Measurements from ENCODE around the gene ITPR2. TPM values are rescaled to one million over a fixed set of nuclear protein-coding genes. Genes with fewer than 3 reads are reported as not detected.

Gene ITPR2
- total RNA-seq, 1 donor from 2014 or later = 64.0 TPM

DNA sequence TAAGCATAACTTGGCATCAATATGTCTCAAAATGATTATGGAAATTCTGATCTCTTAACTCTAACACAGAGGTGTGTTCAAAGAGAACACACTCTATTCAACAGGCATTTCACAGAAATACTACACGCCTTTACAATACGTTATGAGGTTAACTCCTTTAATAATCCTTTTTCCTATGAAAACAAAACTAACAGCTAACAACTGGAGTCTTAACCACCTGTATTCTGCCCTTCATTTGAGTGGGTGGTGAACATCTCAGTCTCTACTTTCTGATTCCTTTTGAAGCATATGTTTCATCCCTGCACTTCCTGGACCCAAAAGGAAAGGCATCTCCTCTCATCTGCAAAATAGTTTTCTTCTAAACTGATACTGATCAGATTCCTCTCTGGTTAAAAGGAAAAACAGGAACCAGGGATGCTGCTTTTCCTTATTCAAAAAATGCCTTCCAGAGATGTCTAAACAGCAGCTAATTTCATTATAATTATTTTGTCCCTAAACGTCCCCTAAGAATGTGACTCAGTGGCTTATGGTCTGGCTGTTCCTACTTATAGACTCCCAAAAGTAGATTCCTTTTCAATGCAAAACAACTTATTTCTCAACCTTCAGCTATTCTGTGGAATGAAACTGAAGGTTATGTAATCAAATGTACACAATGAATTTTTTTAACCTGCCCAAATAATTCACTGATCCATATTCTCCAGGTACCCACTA lies 24.1 kb downstream of the ITPR2 start:
- ATAC-seq (no peak), DNase-seq (no peak)
- intact Hi-C loops (cut with DNase I) = no loop called here
- no peaks in the 10 kb centered on the region for H3K36me3 ChIP-seq
- H3K27me3 ChIP-seq (ENCODE audit: low read depth) = no peaks in the 10 kb centered on the region
- no peak overlapping the region for H3K4me3 ChIP-seq
- peaks cover 14% of the 10 kb centered on the region for H3K4me1 ChIP-seq
- no peaks in the 10 kb centered on the region for H3K9me3 ChIP-seq
- no peak overlapping the region for H3K27ac ChIP-seq
- TF ChIP-seq, protein P1, sequence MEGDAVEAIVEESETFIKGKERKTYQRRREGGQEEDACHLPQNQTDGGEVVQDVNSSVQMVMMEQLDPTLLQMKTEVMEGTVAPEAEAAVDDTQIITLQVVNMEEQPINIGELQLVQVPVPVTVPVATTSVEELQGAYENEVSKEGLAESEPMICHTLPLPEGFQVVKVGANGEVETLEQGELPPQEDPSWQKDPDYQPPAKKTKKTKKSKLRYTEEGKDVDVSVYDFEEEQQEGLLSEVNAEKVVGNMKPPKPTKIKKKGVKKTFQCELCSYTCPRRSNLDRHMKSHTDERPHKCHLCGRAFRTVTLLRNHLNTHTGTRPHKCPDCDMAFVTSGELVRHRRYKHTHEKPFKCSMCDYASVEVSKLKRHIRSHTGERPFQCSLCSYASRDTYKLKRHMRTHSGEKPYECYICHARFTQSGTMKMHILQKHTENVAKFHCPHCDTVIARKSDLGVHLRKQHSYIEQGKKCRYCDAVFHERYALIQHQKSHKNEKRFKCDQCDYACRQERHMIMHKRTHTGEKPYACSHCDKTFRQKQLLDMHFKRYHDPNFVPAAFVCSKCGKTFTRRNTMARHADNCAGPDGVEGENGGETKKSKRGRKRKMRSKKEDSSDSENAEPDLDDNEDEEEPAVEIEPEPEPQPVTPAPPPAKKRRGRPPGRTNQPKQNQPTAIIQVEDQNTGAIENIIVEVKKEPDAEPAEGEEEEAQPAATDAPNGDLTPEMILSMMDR (IDR thresholded peaks at IDR 0.05) = no peak

DNA sequence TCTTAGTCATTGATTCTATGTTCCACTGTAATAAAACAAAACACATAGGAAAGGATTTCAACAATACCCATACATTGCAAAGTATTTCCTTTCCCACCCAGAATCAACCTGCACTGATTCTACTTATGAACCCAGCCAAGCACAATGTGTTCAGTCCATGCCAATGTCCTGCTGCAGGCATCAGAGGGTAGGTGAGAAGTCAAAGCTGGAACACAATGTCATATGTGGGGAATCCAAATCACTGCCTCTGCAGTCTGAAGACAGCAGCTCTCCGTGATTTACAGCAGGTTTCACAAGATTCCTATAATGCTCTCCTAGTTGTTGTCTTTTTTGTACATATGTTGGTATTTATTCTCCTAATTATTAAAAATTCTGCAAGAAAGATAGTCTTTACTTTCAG lies 25.7 kb downstream of the ITPR2 start:
- DNase-seq (no peak), ATAC-seq (no peak)
- Histone ChIP-seq H3K36me3 (no peaks in the 10 kb centered on the region), H3K27ac (no peak overlapping the region), H3K4me1 (peaks cover 22% of the 10 kb centered on the region), H3K27me3 (ENCODE audit: low read depth) (no peaks in the 10 kb centered on the region), H3K4me3 (no peak overlapping the region), H3K9me3 (no peaks in the 10 kb centered on the region)
- TF ChIP-seq, protein P1 (IDR thresholded peaks at IDR 0.05) = no peak
- intact Hi-C loops (cut with DNase I) = no loop called here

GRCh38 chr12:26806556-26806955 lies 26.4 kb downstream of the ITPR2 start:
- TF ChIP-seq, protein P1 (IDR thresholded peaks at IDR 0.05) = no peak
- DNase-seq = no peak
- H3K4me3 ChIP-seq = no peak overlapping the region
- ATAC-seq = no peak
- H3K4me1 ChIP-seq = peaks cover 22% of the 10 kb centered on the region
- no peak overlapping the region for H3K27ac ChIP-seq
- intact Hi-C loops (cut with DNase I) = no loop called here
- no peaks in the 10 kb centered on the region for H3K9me3 ChIP-seq
- no peaks in the 10 kb centered on the region for H3K36me3 ChIP-seq
- no peaks in the 10 kb centered on the region for H3K27me3 ChIP-seq (ENCODE audit: low read depth)

GRCh38 chr12:26805401-26805971 lies 27.5 kb downstream of the ITPR2 start:
- no peak overlapping the region for H3K4me3 ChIP-seq
- H3K9me3 ChIP-seq = no peaks in the 10 kb centered on the region
- H3K4me1 ChIP-seq = peaks cover 19% of the 10 kb centered on the region
- H3K27ac ChIP-seq = no peak overlapping the region
- TF ChIP-seq, protein P1 (IDR thresholded peaks at IDR 0.05) = no peak
- H3K27me3 ChIP-seq (ENCODE audit: low read depth) = no peaks in the 10 kb centered on the region
- no peaks in the 10 kb centered on the region for H3K36me3 ChIP-seq
- no peak for DNase-seq
- intact Hi-C loops (cut with DNase I) = no loop called here
- ATAC-seq = no peak

DNA sequence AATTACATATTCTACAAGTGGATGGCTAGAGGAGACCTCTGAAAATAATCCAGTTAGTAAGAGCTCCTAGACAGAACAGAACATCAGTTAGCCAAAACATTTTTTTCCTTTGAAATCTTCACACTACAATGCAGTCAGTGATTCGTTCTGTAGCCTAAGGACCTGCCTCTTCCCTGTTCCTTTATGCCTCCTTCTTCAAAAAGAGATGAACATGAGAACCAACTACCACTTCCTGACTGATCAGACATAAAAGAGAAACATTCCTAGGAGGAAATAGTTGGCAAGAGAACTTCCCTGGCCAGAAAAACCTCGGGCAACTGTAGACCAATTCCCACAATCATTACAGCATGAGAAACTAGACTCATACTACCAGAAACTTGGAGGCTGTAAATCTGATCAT lies 29.4 kb downstream of the ITPR2 start:
- DNase-seq (no peak), ATAC-seq (peak in 1 of 2 donors; percentile 18)
- Histone ChIP-seq H3K9me3 (no peaks in the 10 kb centered on the region), H3K4me1 (peaks cover 23% of the 10 kb centered on the region), H3K27ac (no peak overlapping the region), H3K36me3 (no peaks in the 10 kb centered on the region), H3K4me3 (no peak overlapping the region), H3K27me3 (ENCODE audit: low read depth) (no peaks in the 10 kb centered on the region)
- TF ChIP-seq, protein P1 (IDR thresholded peaks at IDR 0.05) = no peak
- intact Hi-C loops (cut with DNase I) = no loop called here
